Calu3 (cell line): ENCODE results near the gene CHST12. TPM values are rescaled to one million over a fixed set of nuclear protein-coding genes. Genes with fewer than 3 reads are reported as not detected.

Experiments used
- BruUV-seq: library from RNA; stranded (reverse); fragments of 400-500 nt; replicated peaks from 2 replicates; lab custom pipeline; 2021; lab: Mats Ljungman, UMichigan
- CTCF ChIA-PET: fragments of 300-600 bp; sonication (Branson Sonifier 250); formaldehyde crosslinking; loops from one replicate; lab custom pipeline; 2022; ENCODE audit warnings: antibody characterized with exemption; lab: Charles Lee
- DNase-seq: peaks from one replicate; pipeline ENCODE4 v3.0.0; 2022
- H3K27ac Mint-ChIP-seq: one replicate; pipeline ENCODE4 v1.8.0; 2022; ENCODE audit warnings: mixed read lengths; ENCODE audit not compliant: unreplicated experiment
- H3K27me3 Mint-ChIP-seq: one replicate; pipeline ENCODE4 v1.8.0; 2022; ENCODE audit warnings: mixed read lengths; ENCODE audit not compliant: unreplicated experiment
- H3K36me3 Mint-ChIP-seq: one replicate; pipeline ENCODE4 v1.8.0; 2022; ENCODE audit warnings: mild to moderate bottlenecking, moderate library complexity, mixed read lengths; ENCODE audit not compliant: insufficient read depth, unreplicated experiment
- H3K4me1 Mint-ChIP-seq: one replicate; pipeline ENCODE4 v1.8.0; 2022; ENCODE audit warnings: mild to moderate bottlenecking, low read depth, mixed read lengths; ENCODE audit not compliant: unreplicated experiment
- H3K4me3 Mint-ChIP-seq: one replicate; pipeline ENCODE4 v1.8.0; 2022; ENCODE audit warnings: mild to moderate bottlenecking, low read depth, moderate library complexity, mixed read lengths; ENCODE audit not compliant: unreplicated experiment
- H3K9me3 Mint-ChIP-seq: one replicate; pipeline ENCODE4 v1.8.0; 2022; ENCODE audit warnings: low read depth, mixed read lengths; ENCODE audit not compliant: unreplicated experiment
- CTCF ChIP-seq: fragments of 200-600 bp; IDR thresholded peaks from one replicate; pipeline ENCODE4 v1.8.0; 2022; ENCODE audit warnings: antibody characterized with exemption; ENCODE audit not compliant: unreplicated experiment
- intact Hi-C: fragments of 100-400 bp; cut with micrococcal nuclease; formaldehyde crosslinking; loops from one replicate; pipeline ENCODE4 v1.10.0; 2022; ENCODE audit not compliant: unreplicated experiment
- total RNA-seq: library from RNA; stranded (reverse); gene quantifications from 2 replicates; pipeline ENCODE4 v1.2.3, GENCODE V29; 2022

Gene CHST12
- total RNA-seq, 1 experiment from 2014 or later: 21.2 TPM

GRCh38 chr7:2402687-2403013 is 761 bp upstream of the CHST12 start:
- CTCF ChIA-PET: interaction anchor here (0.6 to 1.2 kb wide), 4 partner anchors 10 to 842 kb away, joined by 3 to 15 read pairs (median 3); no protein-coding TSS in a partner anchor
- Mint-ChIP-seq H3K4me1 (peaks cover 29% of the 10 kb centered on the region), H3K36me3 (peaks cover 36% of the 10 kb centered on the region), H3K27me3 (no peaks in the 10 kb centered on the region), H3K27ac (peak overlapping the region; percentile 34), H3K4me3 (peak overlapping the region; percentile 79), H3K9me3 (no peaks in the 10 kb centered on the region)
- TSS peak; percentile 92 for BruUV-seq
- no peak for TF ChIP-seq CTCF
- intact Hi-C loops: no loop called here
- no peak for DNase-seq

GRCh38 chr7:2403718-2404648 is 572 bp downstream of the CHST12 start:
- Mint-ChIP-seq H3K9me3 (no peaks in the 10 kb centered on the region), H3K27me3 (no peaks in the 10 kb centered on the region), H3K4me3 (peak overlapping the region; percentile 79), H3K27ac (no peak overlapping the region), H3K4me1 (peaks cover 29% of the 10 kb centered on the region), H3K36me3 (peaks cover 36% of the 10 kb centered on the region)
- TF ChIP-seq CTCF: peak; percentile 16
- peak; percentile 67 for DNase-seq
- intact Hi-C loops: no loop called here
- BruUV-seq: no TSS peak
- CTCF ChIA-PET: interaction anchor here (0.6 to 1.3 kb wide), 5 partner anchors 48 to 288 kb away, joined by 3 to 5 read pairs (median 3); no protein-coding TSS in a partner anchor

- Mint-ChIP-seq H3K27me3 (no peaks in the 10 kb centered on the region), H3K4me1 (peaks cover 25% of the 10 kb centered on the region), H3K36me3 (peaks cover 36% of the 10 kb centered on the region), H3K9me3 (no peaks in the 10 kb centered on the region), H3K4me3 (peak overlapping the region; percentile 79), H3K27ac (no peak overlapping the region)
- intact Hi-C loops: no loop called here
- no peak for DNase-seq
- CTCF ChIA-PET: interaction anchor here (0.5 to 1.3 kb wide), 3 partner anchors 64 to 289 kb away, joined by 3 to 5 read pairs (median 3); no protein-coding TSS in a partner anchor
- TF ChIP-seq CTCF: no peak
- no TSS peak for BruUV-seq
These were observed 1.3 kb downstream of the CHST12 start for GRCh38 chr7:2404714-2405119.

- TF ChIP-seq CTCF: no peak
- Mint-ChIP-seq H3K27ac (no peak overlapping the region), H3K36me3 (peaks cover 36% of the 10 kb centered on the region), H3K4me1 (peaks cover 20% of the 10 kb centered on the region), H3K27me3 (no peaks in the 10 kb centered on the region), H3K9me3 (no peaks in the 10 kb centered on the region), H3K4me3 (peak overlapping the region; percentile 79)
- BruUV-seq: no TSS peak
- CTCF ChIA-PET: interaction anchor here (0.5 to 1.3 kb wide), 3 partner anchors 59 to 125 kb away, joined by 3 to 11 read pairs (median 5); no protein-coding TSS in a partner anchor
- intact Hi-C loops: no loop called here
- DNase-seq: no peak
These were observed 1.8 kb downstream of the CHST12 start for GRCh38 chr7:2405201-2405600.
